Chondrocyte (in vitro differentiated cells): Measurements from ENCODE around the gene PTPRN2. TPM values are rescaled to one million over a fixed set of nuclear protein-coding genes. Genes with fewer than 3 reads are reported as not detected.

Experiments
- DNase-seq: peaks from one replicate; pipeline ENCODE4 v3.0.0; 2021; ENCODE audit warnings: mixed read lengths, low spot score
- H3K27ac Mint-ChIP-seq: one replicate; pipeline ENCODE4 v1.8.0; 2021; ENCODE audit warnings: mild to moderate bottlenecking, moderate library complexity, mixed read lengths; ENCODE audit not compliant: unreplicated experiment
- H3K27me3 Mint-ChIP-seq: 2 replicates; pipeline ENCODE4 v1.8.0; 2021; ENCODE audit warnings: low read depth, mixed read lengths
- H3K36me3 Mint-ChIP-seq: 2 replicates; pipeline ENCODE4 v1.8.0; 2021; ENCODE audit warnings: low read depth, mixed read lengths
- H3K4me1 Mint-ChIP-seq: 2 replicates; pipeline ENCODE4 v1.8.0; 2021; ENCODE audit warnings: low read depth, mild to moderate bottlenecking, mixed read lengths
- H3K4me3 Mint-ChIP-seq: one replicate; pipeline ENCODE4 v1.8.0; 2021; ENCODE audit warnings: mild to moderate bottlenecking, moderate library complexity, mixed read lengths; ENCODE audit not compliant: unreplicated experiment
- H3K9me3 Mint-ChIP-seq: 2 replicates; pipeline ENCODE4 v1.8.0; 2021; ENCODE audit warnings: low read depth, mixed read lengths
- total RNA-seq: library from RNA; stranded (reverse); gene quantifications from 3 replicates; pipeline ENCODE4 v1.2.1, GENCODE V29; 2021
- TF ChIP-seq, protein P1 (sequence below): fragments of 200-600 bp; sonication (generic); IDR thresholded peaks from 2 replicates; pipeline ENCODE4 v1.5.0; 2021; ENCODE audit warnings: antibody characterized with exemption, mild to moderate bottlenecking, moderate library complexity

The PTPRN2 gene
- total RNA-seq, 1 donor from 2014 or later: 0.30 TPM

DNA sequence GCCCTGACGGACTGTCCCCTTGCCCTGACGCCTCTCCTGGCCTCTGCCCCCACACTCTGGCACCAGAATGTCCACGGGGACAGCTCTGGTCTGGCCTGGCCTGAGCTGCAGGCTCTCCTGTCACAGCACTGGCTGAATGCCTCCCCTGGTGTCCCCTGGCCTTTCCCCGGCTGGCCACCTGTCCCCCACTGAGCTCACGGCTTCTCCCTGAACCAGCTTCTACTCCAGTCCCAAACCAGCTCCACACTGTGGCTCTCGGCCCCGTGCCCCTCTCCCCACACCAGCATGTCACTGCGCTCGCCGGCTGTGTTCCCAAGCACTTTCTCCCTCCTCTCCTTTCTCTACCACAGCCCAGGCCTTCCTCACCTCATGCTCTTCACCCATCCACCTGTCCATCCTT lies 864.4 kb downstream of the PTPRN2 start:
- H3K4me3 Mint-ChIP-seq: no peak overlapping the region
- no peak overlapping the region for H3K27ac Mint-ChIP-seq
- H3K27me3 Mint-ChIP-seq: peaks cover 28% of the 10 kb centered on the region
- no peaks in the 10 kb centered on the region for H3K4me1 Mint-ChIP-seq
- TF ChIP-seq, protein P1, sequence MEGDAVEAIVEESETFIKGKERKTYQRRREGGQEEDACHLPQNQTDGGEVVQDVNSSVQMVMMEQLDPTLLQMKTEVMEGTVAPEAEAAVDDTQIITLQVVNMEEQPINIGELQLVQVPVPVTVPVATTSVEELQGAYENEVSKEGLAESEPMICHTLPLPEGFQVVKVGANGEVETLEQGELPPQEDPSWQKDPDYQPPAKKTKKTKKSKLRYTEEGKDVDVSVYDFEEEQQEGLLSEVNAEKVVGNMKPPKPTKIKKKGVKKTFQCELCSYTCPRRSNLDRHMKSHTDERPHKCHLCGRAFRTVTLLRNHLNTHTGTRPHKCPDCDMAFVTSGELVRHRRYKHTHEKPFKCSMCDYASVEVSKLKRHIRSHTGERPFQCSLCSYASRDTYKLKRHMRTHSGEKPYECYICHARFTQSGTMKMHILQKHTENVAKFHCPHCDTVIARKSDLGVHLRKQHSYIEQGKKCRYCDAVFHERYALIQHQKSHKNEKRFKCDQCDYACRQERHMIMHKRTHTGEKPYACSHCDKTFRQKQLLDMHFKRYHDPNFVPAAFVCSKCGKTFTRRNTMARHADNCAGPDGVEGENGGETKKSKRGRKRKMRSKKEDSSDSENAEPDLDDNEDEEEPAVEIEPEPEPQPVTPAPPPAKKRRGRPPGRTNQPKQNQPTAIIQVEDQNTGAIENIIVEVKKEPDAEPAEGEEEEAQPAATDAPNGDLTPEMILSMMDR: no peak
- no peaks in the 10 kb centered on the region for H3K9me3 Mint-ChIP-seq
- H3K36me3 Mint-ChIP-seq: no peaks in the 10 kb centered on the region
- no peak for DNase-seq

GRCh38 chr7:157722137-157723060 lies 865.2 kb downstream of the PTPRN2 start:
- H3K9me3 Mint-ChIP-seq: no peaks in the 10 kb centered on the region
- no peaks in the 10 kb centered on the region for H3K4me1 Mint-ChIP-seq

GRCh38 chr7:157721468-157722136 lies 866.0 kb downstream of the PTPRN2 start:
- peaks cover 18% of the 10 kb centered on the region for H3K27me3 Mint-ChIP-seq
- no peaks in the 10 kb centered on the region for H3K4me1 Mint-ChIP-seq
- TF ChIP-seq, protein P1: no peak
- H3K9me3 Mint-ChIP-seq: no peaks in the 10 kb centered on the region
- H3K27ac Mint-ChIP-seq: no peak overlapping the region
- H3K4me3 Mint-ChIP-seq: no peak overlapping the region
- no peaks in the 10 kb centered on the region for H3K36me3 Mint-ChIP-seq
- peak; percentile 61 for DNase-seq

More at GRCh38 chr7:157722137-157723060, 865.2 kb downstream of the PTPRN2 start:
- H3K4me3 Mint-ChIP-seq: no peak overlapping the region
- no peak for DNase-seq
- TF ChIP-seq, protein P1: no peak
- no peaks in the 10 kb centered on the region for H3K36me3 Mint-ChIP-seq
- no peak overlapping the region for H3K27ac Mint-ChIP-seq
- peaks cover 26% of the 10 kb centered on the region for H3K27me3 Mint-ChIP-seq

DNA sequence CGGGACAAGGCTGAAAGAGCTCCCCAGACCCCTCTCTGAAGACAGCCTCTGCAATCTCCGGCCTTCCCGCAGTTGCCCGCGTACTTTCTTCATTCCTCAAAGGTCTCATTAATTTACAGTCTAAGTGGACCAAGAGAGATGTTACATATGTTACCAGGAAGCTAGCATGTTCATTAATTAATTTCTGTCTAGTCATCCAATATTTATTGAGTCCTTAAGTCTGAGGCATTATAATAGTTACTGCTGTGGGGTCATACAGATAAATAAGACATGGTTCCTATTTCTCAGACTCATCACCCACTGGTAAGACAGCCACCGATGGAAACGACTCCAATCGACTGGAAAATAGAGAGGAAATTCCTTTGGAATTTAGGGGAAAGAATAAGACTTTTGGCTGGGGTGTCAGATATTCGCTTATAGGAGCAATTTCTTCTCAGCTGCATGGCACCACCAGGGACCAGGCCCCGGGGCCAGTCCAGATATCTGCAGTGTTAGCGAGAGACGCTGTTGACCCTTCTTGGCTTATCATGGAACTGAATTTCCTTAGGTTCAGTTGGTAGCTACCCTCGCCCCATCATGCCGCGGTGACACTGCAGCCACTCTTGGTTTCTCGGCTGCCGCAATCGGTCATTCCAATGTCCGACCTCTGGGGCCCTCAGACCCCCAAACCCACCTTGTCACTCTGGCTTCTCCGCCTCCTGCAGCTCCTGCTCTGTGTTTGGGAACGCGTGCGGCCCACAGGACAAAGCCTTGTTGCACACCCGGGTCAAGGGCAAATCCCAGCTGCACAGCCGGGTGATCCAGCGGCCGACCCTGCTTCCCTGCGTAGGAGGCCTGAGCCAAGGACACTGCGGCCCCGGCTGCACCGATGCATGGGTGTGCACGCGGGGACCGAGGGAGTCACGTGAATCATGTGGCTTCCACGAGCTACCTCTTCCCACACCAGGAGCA lies 867.6 kb downstream of the PTPRN2 start:
- Mint-ChIP-seq H3K4me3 (no peak overlapping the region), H3K36me3 (no peaks in the 10 kb centered on the region), H3K27ac (no peak overlapping the region), H3K4me1 (no peaks in the 10 kb centered on the region), H3K27me3 (peaks cover 17% of the 10 kb centered on the region), H3K9me3 (no peaks in the 10 kb centered on the region)
- TF ChIP-seq, protein P1: no peak
- DNase-seq: peak; percentile 88
